Stimulated activated CD4-positive, alpha-beta T cell treated with anti-CD3 and anti-CD28 coated beads, Interleukin-4, amount 100 ng/mL, for 1 hour (primary cell): ENCODE results near the gene CROCC2.

Experiments
- DNase-seq: peaks from one replicate; pipeline ENCODE4 v3.0.0-alpha.2; 2020

CROCC2 gene

GRCh38 chr2:241025639-241026038, 119.5 kb downstream of the CROCC2 start:
- no peak for DNase-seq

- DNase-seq: no peak
Observed at GRCh38 chr2:241029599-241030332, 123.6 kb downstream of the CROCC2 start.

GRCh38 chr2:241030333-241030680, 124.2 kb downstream of the CROCC2 start:
- DNase-seq: no peak

- DNase-seq: no peak
Observed at GRCh38 chr2:241030883-241031282, 124.7 kb downstream of the CROCC2 start.

GRCh38 chr2:241031436-241032165, 125.5 kb downstream of the CROCC2 start:
- DNase-seq: no peak

- DNase-seq: no peak
Observed at GRCh38 chr2:241033336-241033987, 127.3 kb downstream of the CROCC2 start.

- DNase-seq: no peak
Observed at GRCh38 chr2:241033994-241034393, 127.9 kb downstream of the CROCC2 start.

GRCh38 chr2:241034490-241035141, 128.5 kb downstream of the CROCC2 start:
- DNase-seq: no peak

- DNase-seq: peak; percentile 28
Observed at GRCh38 chr2:241035142-241035817, 129.1 kb downstream of the CROCC2 start.

GRCh38 chr2:241035818-241036396, 129.8 kb downstream of the CROCC2 start:
- peak; percentile 24 for DNase-seq

- DNase-seq: peak; percentile 34
Observed at GRCh38 chr2:241036397-241036963, 130.3 kb downstream of the CROCC2 start.

- DNase-seq: no peak
Observed at GRCh38 chr2:241036964-241037421, 130.9 kb downstream of the CROCC2 start.

GRCh38 chr2:241037498-241037897, 131.4 kb downstream of the CROCC2 start:
- DNase-seq: no peak

GRCh38 chr2:241038374-241039180, 132.4 kb downstream of the CROCC2 start:
- DNase-seq: no peak

GRCh38 chr2:241039416-241039815, 133.3 kb downstream of the CROCC2 start:
- DNase-seq: no peak

- no peak for DNase-seq
Observed at GRCh38 chr2:241040081-241040803, 134.1 kb downstream of the CROCC2 start.

- DNase-seq: no peak
Observed at GRCh38 chr2:241041589-241042158, 135.5 kb downstream of the CROCC2 start.
